GM12878 (cell line): ENCODE measurements around the gene PLEKHA5. TPM values are rescaled to one million over a fixed set of nuclear protein-coding genes. Genes with fewer than 3 reads are reported as not detected.

Experiments used
- ATAC-seq: fragments of 200-7000 bp; cut with Tn5 transposase; 3 replicates; pipeline ENCODE4 v1.9.1; 2020; ENCODE audit warnings: mild to moderate bottlenecking, moderate library complexity
- BruUV-seq: library from RNA; stranded (reverse); fragments of 400-500 nt; replicated peaks from 2 replicates; lab custom pipeline; 2021; lab: Mats Ljungman, UMichigan
- CTCF ChIA-PET: fragments of 300-600 bp; sonication (Branson Sonifier 250); formaldehyde crosslinking; extraction: SDS; loops from one replicate; lab custom pipeline; 2021; ENCODE audit warnings: inconsistent platforms; lab: Yijun Ruan, JAX
- POLR2A ChIA-PET: fragments of 350-600 bp; formaldehyde crosslinking; extraction: SDS; loops from one replicate; lab custom pipeline; 2021; ENCODE audit warnings: inconsistent platforms; lab: Charles Lee
- RAD21 ChIA-PET: fragments of 300-600 bp; sonication (Branson Sonifier 250); formaldehyde crosslinking; loops from one replicate; lab custom pipeline; 2023; ENCODE audit warnings: antibody characterized with exemption; ENCODE audit not compliant: unreplicated experiment; lab: Charles Lee
- SMC1A ChIA-PET: fragments of 300-600 bp; sonication (Branson Sonifier 250); formaldehyde crosslinking; loops from one replicate; lab custom pipeline; 2023; ENCODE audit not compliant: unreplicated experiment, uncharacterized antibody; lab: Charles Lee
- DNase-seq: peaks from one replicate; pipeline ENCODE4 v3.0.0-alpha.2; 2011; ENCODE audit warnings: low read depth, low spot score
- FAIRE-seq: peaks from 3 replicates; lab custom pipeline; 2011; peaks lifted over from hg19 to GRCh38; lab: Jason Lieb, UNC
- H2AFZ ChIP-seq: 2 replicates; pipeline ENCODE4 v1.6.0; 2011; ENCODE audit warnings: low read depth, low read length, control low read depth; ENCODE audit not compliant: control insufficient read depth
- H3K27ac ChIP-seq: 2 replicates; pipeline ENCODE4 v1.5.1; 2011; ENCODE audit warnings: control low read depth; ENCODE audit not compliant: control insufficient read depth, insufficient read depth
- H3K27me3 ChIP-seq, 2 experiments: replicated peaks in 1 of 2; 2 replicates each; pipeline versions ENCODE4 v1.6.0 to v1.6.1; 2011; ENCODE audit warnings: low read length in 1 of 2; ENCODE audit not compliant: control insufficient read depth in 2 of 2, insufficient read depth in 2 of 2
- H3K36me3 ChIP-seq, 2 experiments: 2 replicates each; pipeline ENCODE4 v1.5.1; 2011; ENCODE audit warnings: low read length in 1 of 2; ENCODE audit not compliant: control insufficient read depth in 2 of 2, insufficient read depth in 2 of 2
- H3K4me1 ChIP-seq: 2 replicates; pipeline ENCODE4 v1.6.1; 2011; ENCODE audit warnings: mild to moderate bottlenecking, low read length, moderate library complexity, mixed read lengths; ENCODE audit not compliant: control insufficient read depth, insufficient read depth
- H3K4me2 ChIP-seq: 2 replicates; pipeline ENCODE4 v1.6.0; 2011; ENCODE audit warnings: control low read depth; ENCODE audit not compliant: control insufficient read depth, insufficient read depth
- H3K4me3 ChIP-seq: fragments of 200-600 bp; sonication (generic); 2 replicates; pipeline ENCODE4 v1.5.1; 2016
- H3K79me2 ChIP-seq: 2 replicates; pipeline ENCODE4 v1.6.0; 2011; ENCODE audit warnings: low read length; ENCODE audit not compliant: control insufficient read depth, insufficient read depth
- H3K9ac ChIP-seq: 2 replicates; pipeline ENCODE4 v1.8.0; 2011; ENCODE audit warnings: low read length, control low read depth, mixed read lengths; ENCODE audit not compliant: control insufficient read depth, insufficient read depth
- H3K9me3 ChIP-seq: replicated peaks from 3 replicates; pipeline ENCODE4 v1.5.1; 2011; ENCODE audit warnings: mild to moderate bottlenecking, low read length; ENCODE audit not compliant: control insufficient read depth, insufficient read depth
- H4K20me1 ChIP-seq: 2 replicates; pipeline ENCODE4 v1.6.0; 2011; ENCODE audit not compliant: control insufficient read depth, insufficient read depth
- ATF2 ChIP-seq: IDR thresholded peaks from 2 replicates; pipeline ENCODE4 v1.6.1; 2012; ENCODE audit warnings: low read length, inconsistent platforms
- EED ChIP-seq: sonication (generic); IDR thresholded peaks from 2 replicates; pipeline ENCODE4 v1.6.1; 2016; ENCODE audit warnings: antibody characterized with exemption, low read depth
- ESRRA ChIP-seq: IDR thresholded peaks from 2 replicates; pipeline ENCODE4 v1.6.1; 2012; ENCODE audit warnings: mild to moderate bottlenecking, low read length, improper control_type of control experiment
- ETV6 ChIP-seq, 2 experiments: fragments of 450-650 bp in 1 of 2; IDR thresholded peaks in 1 of 2; conservative IDR thresholded peaks in 1 of 2; 2 replicates each; pipeline ENCODE4 v1.6.1; 2014; ENCODE audit warnings: antibody characterized with exemption in 1 of 2, borderline replicate concordance in 1 of 2, low read depth in 1 of 2, mild to moderate bottlenecking in 1 of 2, moderate library complexity in 1 of 2
- FOS ChIP-seq: IDR thresholded peaks from 3 replicates; pipeline ENCODE4 v1.6.1; 2011; ENCODE audit warnings: borderline replicate concordance; ENCODE audit not compliant: insufficient read length; ENCODE audit errors: extremely low read depth
- HDAC6 ChIP-seq: fragments of 200-600 bp; sonication (generic); IDR thresholded peaks from one replicate; pipeline ENCODE4 v1.8.0; 2017; ENCODE audit warnings: antibody characterized with exemption; ENCODE audit not compliant: unreplicated experiment
- IKZF2 ChIP-seq, 2 experiments: fragments of 450-650 bp; IDR thresholded peaks; 2 replicates each; pipeline ENCODE4 v1.6.1; 2017; ENCODE audit warnings: mild to moderate bottlenecking in 2 of 2, moderate library complexity in 2 of 2
- MTA3 ChIP-seq: IDR thresholded peaks from 2 replicates; pipeline ENCODE4 v1.6.1; 2012; ENCODE audit warnings: low read length, inconsistent platforms, borderline replicate concordance
- MXI1 ChIP-seq: fragments of 150-350 bp; IDR thresholded peaks from 2 replicates; pipeline ENCODE4 v1.6.1; 2011; ENCODE audit warnings: low read depth, mild to moderate bottlenecking, inconsistent platforms, low read length, improper control_type of control experiment
- NFIC ChIP-seq: IDR thresholded peaks from 2 replicates; pipeline ENCODE4 v1.6.1; 2012; ENCODE audit warnings: low read depth, mild to moderate bottlenecking, inconsistent platforms, low read length, moderate library complexity
- NFYA ChIP-seq: IDR thresholded peaks from 2 replicates; pipeline ENCODE4 v1.6.1; 2011; ENCODE audit warnings: low read depth, mild to moderate bottlenecking, low read length, improper control_type of control experiment, borderline replicate concordance
- POU2F2 ChIP-seq: IDR thresholded peaks from 3 replicates; pipeline ENCODE4 v1.6.1; 2011; ENCODE audit warnings: low read depth, mild to moderate bottlenecking, low read length, borderline replicate concordance
- RAD21 ChIP-seq: IDR thresholded peaks from 2 replicates; pipeline ENCODE4 v1.6.1; 2011; ENCODE audit warnings: mild to moderate bottlenecking, low read depth, low read length, moderate library complexity; ENCODE audit not compliant: insufficient read depth
- RAD51 ChIP-seq: fragments of 450-650 bp; IDR thresholded peaks from 2 replicates; pipeline ENCODE4 v1.6.1; 2016; ENCODE audit warnings: moderate library complexity, mild to moderate bottlenecking, inconsistent platforms
- RFX5 ChIP-seq: IDR thresholded peaks from 2 replicates; pipeline ENCODE4 v1.6.1; 2011; ENCODE audit warnings: low read depth, low read length, improper control_type of control experiment
- RUNX3 ChIP-seq: IDR thresholded peaks from 2 replicates; pipeline ENCODE4 v1.6.1; 2012; ENCODE audit warnings: low read length, inconsistent platforms
- SREBF2 ChIP-seq: IDR thresholded peaks from 2 replicates; pipeline ENCODE4 v1.6.1; 2012; ENCODE audit warnings: mild to moderate bottlenecking, low read length
- STAT1 ChIP-seq: fragments of 450-650 bp; conservative IDR thresholded peaks from 2 replicates; pipeline ENCODE4 v1.6.1; 2014; ENCODE audit warnings: antibody characterized with exemption, mild to moderate bottlenecking
- YY1 ChIP-seq: IDR thresholded peaks from 2 replicates; pipeline ENCODE4 v1.6.1; 2011; ENCODE audit warnings: low read depth, mild to moderate bottlenecking, low read length
- WGBS: methylation state at CpG from one replicate; pipeline ENCODE4 v1.1.6; 2016; ENCODE audit warnings: low lambda C conversion rate; ENCODE audit not compliant: insufficient replicate concordance, insufficient coverage; ENCODE audit errors: missing lambda C conversion rate; 5-methylcytosine and 5-hydroxymethylcytosine counted together
- in situ Hi-C: fragments of 300-500 bp; cut with MboI; formaldehyde crosslinking; loops from 9 replicates; pipeline ENCODE4 v1.14.3; 2018; ENCODE audit warnings: mixed read lengths
- intact Hi-C: fragments of 100-400 bp; cut with micrococcal nuclease; formaldehyde crosslinking; loops from one replicate; pipeline ENCODE4 v1.14.2; 2022; ENCODE audit not compliant: unreplicated experiment
- polyA plus RNA-seq, 11 experiments: library from polyadenylated mRNA; depleted of rRNA in 4 of 11; unstranded in 6 of 11; stranded (reverse) in 5 of 11; fragments of >200 nt; fragmentation: Nextera tagmentation in 4 of 11; fragmentation: Illumina TruSeq in 1 of 11; extraction: Ambion mirVana in 4 of 11; extraction: Trizol in 1 of 11; gene quantifications; 1 replicate in 1 of 11; 2 replicates in 10 of 11; pipeline versions ENCODE4 v1.2.1 to v1.2.3, GENCODE V29; 2011 to 2016; ENCODE audit warnings: inconsistent platforms in 2 of 11, missing spikeins in 2 of 11, low read depth in 1 of 11
- total RNA-seq, 4 experiments: library from RNA; depleted of rRNA in 3 of 4; stranded (reverse); fragments of >200 nt in 3 of 4; fragmentation: Illumina TruSeq in 1 of 4; extraction: Trizol in 1 of 4; gene quantifications; 2 replicates each; pipeline versions ENCODE4 v1.2.1 to v1.2.3, GENCODE V29; 2013 to 2021

The PLEKHA5 gene
- total and polyA plus RNA-seq, 10 of the 15 experiments (the other 5 are each of a cell fraction or from before 2014, with no cell fraction given) = 0.09 to 0.33 (median 0.18) TPM; not detected in 3

- Histone ChIP-seq H3K4me1 (no peaks in the 10 kb centered on the region), H3K36me3 (no peaks in the 10 kb centered on the region), H2AFZ (no peak overlapping the region), H3K4me2 (no peak overlapping the region), H3K79me2 (no peaks in the 10 kb centered on the region), H4K20me1 (no peaks in the 10 kb centered on the region), H3K9ac (no peak overlapping the region), H3K9me3 (no peaks in the 10 kb centered on the region), H3K27ac (no peak overlapping the region), H3K27me3 (no peaks in the 10 kb centered on the region), H3K4me3 (no peak overlapping the region)
- RAD21 ChIA-PET = no interaction called here
- TF ChIP-seq RAD21 (no peak), ETV6 (conservative IDR thresholded peaks at IDR 0.05 in 1 of 2, IDR thresholded peaks at IDR 0.05 in 1 of 2; ENCODE audit: borderline replicate concordance in 1 of 2, low read depth in 1 of 2) (no peak), RUNX3 (no peak), HDAC6 (no peak)
- WGBS = 40% methylated on average over 4 of the region's 4 CpGs
- in situ Hi-C loops (no loop called here), intact Hi-C loops (no loop called here)
- CTCF ChIA-PET = interaction anchor here (0.7 kb wide), 1 partner anchor 265 kb away, joined by 3 read pairs; no protein-coding TSS in a partner anchor
- FAIRE-seq (no peak), ATAC-seq (no peak), DNase-seq (no peak)
- POLR2A ChIA-PET = no interaction called here
- SMC1A ChIA-PET = no interaction called here
- BruUV-seq = no TSS peak
Measured at GRCh38 chr12:19138551-19138950, 9.0 kb downstream of the PLEKHA5 start.

- Histone ChIP-seq H3K4me2 (no peak overlapping the region), H3K27ac (no peak overlapping the region), H3K79me2 (no peaks in the 10 kb centered on the region), H2AFZ (no peak overlapping the region), H3K27me3 (no peaks in the 10 kb centered on the region), H3K9me3 (no peaks in the 10 kb centered on the region), H3K4me1 (no peaks in the 10 kb centered on the region), H3K4me3 (no peak overlapping the region), H3K9ac (no peak overlapping the region), H3K36me3 (no peaks in the 10 kb centered on the region), H4K20me1 (no peaks in the 10 kb centered on the region)
- 17% methylated on average over 3 of the region's 3 CpGs for WGBS
- FAIRE-seq (no peak), ATAC-seq (no peak), DNase-seq (no peak)
- POLR2A ChIA-PET = no interaction called here
- BruUV-seq = no TSS peak
- TF ChIP-seq MXI1 (no peak), RAD51 (no peak), IKZF2 (IDR thresholded peaks at IDR 0.05) (no peak), ESRRA (no peak), RUNX3 (no peak), EED (no peak), ATF2 (no peak), FOS (no peak), SREBF2 (no peak), NFYA (no peak), STAT1 (no peak), NFIC (no peak), POU2F2 (no peak), RFX5 (no peak), MTA3 (no peak), YY1 (no peak)
- CTCF ChIA-PET = no interaction called here
- SMC1A ChIA-PET = no interaction called here
- intact Hi-C loops = no loop called here
- RAD21 ChIA-PET = no interaction called here
- in situ Hi-C loops = no loop called here
Measured at GRCh38 chr12:19138956-19139355, 9.4 kb downstream of the PLEKHA5 start.
